GM18951 (cell line): ENCODE data around the gene APBB2.

Source experiments
- POLR2A ChIP-seq: IDR thresholded peaks from 4 replicates; pipeline ENCODE4 v1.6.1; 2011; ENCODE audit warnings: mild to moderate bottlenecking; ENCODE audit not compliant: insufficient read length, insufficient read depth; ENCODE audit errors: extremely low read depth
- in situ Hi-C: fragments of 300-500 bp; cut with MboI; formaldehyde crosslinking; loops from one replicate; pipeline ENCODE4 v1.12.0; 2022; ENCODE audit warnings: low sequenced_read_pairs, mixed read lengths, inconsistent platforms; ENCODE audit not compliant: unreplicated experiment

Gene APBB2

GRCh38 chr4:40888933-40889332 is 325.4 kb downstream of the APBB2 start:
- no peak for TF ChIP-seq POLR2A
- in situ Hi-C loops = no loop called here

- no peak for TF ChIP-seq POLR2A
Measured at GRCh38 chr4:40887764-40888131, 326.6 kb downstream of the APBB2 start.

GRCh38 chr4:40886931-40887763 is 327.2 kb downstream of the APBB2 start:
- TF ChIP-seq POLR2A = no peak
- in situ Hi-C loops = no loop called here

More at GRCh38 chr4:40887764-40888131, 326.6 kb downstream of the APBB2 start:
- in situ Hi-C loops = no loop called here

DNA sequence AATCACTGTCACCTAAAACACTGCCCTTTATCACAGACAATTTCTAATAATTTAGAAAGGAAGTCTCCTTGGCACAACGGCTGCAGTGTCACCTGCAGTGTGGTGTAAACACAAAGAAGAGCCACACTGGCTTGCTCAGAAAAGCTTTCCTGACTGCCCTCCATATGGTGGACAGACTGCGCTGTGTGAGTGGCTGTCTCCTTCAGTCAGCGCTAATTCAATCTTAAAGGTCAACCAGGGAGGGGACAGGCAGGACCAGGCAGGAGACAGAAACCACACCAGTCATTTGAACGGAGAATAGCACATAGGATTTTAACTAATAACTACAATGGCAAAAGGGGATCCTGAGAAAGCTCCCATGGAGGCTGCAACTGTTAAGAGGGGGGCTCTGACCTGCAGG is 332.5 kb downstream of the APBB2 start:
- no peak for TF ChIP-seq POLR2A
- in situ Hi-C loops = no loop called here

DNA sequence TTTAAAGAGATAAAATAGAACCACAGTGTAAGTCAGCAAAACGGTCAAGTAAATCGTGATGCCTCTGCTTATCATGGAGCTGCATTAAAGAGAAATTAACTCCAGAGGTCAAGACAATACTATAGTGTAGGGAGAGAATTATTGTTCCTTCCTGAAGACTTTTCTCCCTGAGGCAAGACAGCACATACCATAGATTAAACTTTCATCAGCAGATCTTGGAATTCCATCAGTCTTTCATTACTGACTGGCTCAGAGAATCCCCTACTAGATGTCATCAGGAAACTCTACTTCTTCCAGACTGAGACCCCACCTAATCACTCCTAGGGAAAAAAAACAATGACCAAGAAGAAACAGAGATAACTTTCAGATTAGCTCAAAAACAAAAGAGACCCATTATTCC is 333.2 kb downstream of the APBB2 start:
- TF ChIP-seq POLR2A = no peak
- in situ Hi-C loops = no loop called here

- no peak for TF ChIP-seq POLR2A
- in situ Hi-C loops = no loop called here
Measured at GRCh38 chr4:40878548-40879055, 335.7 kb downstream of the APBB2 start.

- no peak for TF ChIP-seq POLR2A
- in situ Hi-C loops = no loop called here
Measured at GRCh38 chr4:40877081-40877480, 337.3 kb downstream of the APBB2 start.

DNA sequence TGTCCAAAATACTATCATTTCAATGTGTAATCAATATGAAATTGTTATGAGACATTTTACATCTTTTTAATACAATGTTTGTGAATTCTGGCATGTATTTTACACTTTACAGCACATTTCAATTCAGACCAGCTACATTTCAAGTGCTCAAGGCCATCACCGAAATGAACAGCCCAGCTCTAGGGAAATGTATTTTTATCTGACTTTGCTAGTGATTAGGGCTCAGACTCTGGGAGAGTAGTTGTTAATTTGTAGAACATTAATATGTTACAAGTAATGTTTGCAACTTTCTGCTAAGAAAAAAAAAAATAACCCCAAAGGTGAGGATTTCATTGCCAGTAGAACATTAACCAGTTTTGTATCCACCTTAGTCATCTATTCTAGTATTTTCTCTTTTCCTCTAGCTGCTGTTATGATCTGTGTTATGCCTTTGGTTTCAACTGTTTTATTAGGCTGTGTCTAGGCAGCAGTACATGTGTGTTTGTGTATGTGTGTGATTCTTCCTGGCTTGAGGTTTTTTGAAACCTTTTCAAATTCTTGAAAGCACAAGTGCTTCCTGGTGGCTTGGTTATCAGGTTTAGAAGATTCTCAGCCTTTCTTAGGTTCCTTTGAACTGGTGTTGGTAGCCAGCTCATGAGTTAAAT is 338.7 kb downstream of the APBB2 start:
- no peak for TF ChIP-seq POLR2A
- in situ Hi-C loops = no loop called here

DNA sequence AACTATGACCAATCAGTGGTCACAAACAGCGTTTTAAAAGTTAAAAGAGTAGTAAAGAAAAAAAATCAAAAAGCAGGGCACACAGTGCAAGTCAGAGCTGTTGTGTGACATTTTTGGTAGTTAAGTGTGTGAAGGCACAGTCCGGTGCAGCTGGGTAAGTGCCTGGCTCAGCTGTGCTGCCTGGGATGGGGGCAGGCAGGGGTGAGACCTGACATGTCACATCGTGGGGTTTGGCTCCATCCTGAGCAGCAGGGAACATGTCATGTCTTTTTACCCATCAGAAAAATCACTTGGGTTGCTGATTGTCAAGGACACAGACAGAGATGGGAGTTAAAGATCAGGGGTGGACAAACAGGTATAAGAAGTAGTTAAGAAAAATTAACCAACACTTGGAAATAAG is 339.4 kb downstream of the APBB2 start:
- TF ChIP-seq POLR2A = no peak
- in situ Hi-C loops = no loop called here

DNA sequence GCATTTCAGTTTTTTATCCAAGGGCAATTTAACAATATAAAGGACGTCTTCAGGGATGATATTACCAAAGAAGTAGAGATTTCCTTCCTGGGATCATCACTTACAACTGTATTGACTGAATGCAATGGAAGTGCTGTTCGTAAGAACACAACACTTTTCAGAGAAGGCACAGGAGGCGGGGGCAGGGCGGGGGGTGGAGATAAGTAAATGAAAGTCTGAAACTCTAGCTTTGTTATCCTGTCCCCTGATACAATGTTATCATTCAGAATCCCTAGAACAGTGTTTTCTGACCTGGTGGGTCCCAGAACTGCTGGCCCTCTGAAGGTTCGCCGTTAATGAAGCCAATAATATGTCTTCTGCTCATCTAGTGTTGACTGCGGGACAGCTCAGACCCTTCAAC is 340.0 kb downstream of the APBB2 start:
- TF ChIP-seq POLR2A = no peak
- in situ Hi-C loops = no loop called here

DNA sequence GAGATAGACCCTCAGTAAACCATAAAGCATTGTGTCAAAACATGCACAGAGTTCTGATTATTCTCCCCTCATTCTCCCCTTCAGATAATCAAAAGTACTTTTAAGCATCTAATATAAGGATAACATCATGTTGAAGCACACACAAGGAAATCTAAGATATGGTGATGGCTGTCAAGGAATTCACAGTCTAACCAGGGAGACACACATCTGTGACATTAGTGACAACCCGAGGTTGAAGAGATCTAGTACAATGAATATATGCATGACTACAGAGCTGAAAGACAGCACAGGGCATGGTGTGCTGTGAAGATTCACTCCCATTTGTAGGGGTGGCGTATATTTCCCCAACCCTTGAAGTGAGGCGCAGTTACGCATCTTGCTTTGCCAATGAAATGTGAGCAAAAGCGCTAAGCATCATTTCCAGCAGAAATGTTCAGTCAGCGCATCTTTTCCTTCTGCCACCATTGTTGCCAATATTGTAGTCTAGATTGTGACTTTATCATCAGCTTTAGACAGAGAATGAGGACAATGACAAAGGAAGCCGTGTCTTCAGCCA is 342.6 kb downstream of the APBB2 start:
- in situ Hi-C loops = no loop called here
- no peak for TF ChIP-seq POLR2A

DNA sequence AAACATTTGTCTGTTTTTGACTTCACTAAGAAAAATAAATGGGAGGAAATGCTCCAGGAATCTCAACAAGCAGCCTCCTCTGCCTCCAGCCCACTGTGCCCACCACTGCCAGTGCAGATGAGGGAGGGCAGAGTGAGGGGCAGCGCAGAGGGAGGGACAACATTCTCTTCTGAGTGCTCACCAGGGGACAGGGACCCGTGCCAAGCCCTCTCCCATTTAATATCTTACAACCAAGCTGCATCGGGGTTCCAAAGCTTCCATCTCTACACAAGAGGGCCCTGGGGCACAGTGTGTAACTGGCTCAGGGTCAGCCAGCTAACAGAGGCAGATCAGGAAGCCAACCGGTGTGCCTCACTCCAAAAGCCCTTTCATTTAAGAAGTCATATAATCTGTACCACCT is 344.2 kb downstream of the APBB2 start:
- no peak for TF ChIP-seq POLR2A

DNA sequence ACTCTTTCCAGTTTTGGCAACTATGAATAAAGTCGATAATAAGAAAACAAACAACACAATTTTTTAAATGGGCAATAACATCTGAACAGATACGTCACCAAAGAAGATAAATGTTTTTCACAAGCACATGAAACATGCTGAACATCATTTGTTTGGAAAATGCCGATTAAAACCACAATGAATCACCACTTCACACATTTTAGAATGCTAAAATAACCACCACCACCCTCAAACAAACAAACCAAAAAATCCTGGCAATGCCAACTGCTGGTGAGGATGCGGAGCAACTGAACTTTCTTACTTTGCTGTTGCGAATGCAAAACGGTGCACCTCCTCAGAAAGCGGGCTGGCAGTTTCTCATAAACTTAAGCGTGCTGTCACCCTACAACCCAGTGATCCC is 348.6 kb downstream of the APBB2 start:
- in situ Hi-C loops = no loop called here

More for the DNA sequence above, 344.2 kb downstream of the APBB2 start:
- in situ Hi-C loops = no loop called here

DNA sequence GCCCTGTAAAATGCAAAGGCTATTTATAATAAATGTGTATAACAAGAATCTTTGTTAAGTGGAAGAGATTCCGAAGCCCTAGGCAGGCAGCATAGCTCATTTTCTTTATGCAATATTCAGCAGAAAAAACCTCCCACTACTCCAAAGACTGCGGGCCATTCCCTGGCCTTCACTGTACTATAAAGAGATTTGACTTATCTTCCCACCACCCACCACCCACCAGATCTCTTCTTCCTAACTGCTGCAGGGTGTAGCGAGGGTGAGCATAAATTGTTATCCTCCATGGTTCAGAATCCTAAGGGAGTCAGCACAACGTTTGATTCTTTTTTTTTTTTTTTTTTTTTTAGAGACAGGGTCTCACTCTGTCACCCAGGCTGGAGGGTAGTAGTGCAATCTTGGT is 349.8 kb downstream of the APBB2 start:
- TF ChIP-seq POLR2A = no peak

More for the DNA sequence above, 348.6 kb downstream of the APBB2 start:
- TF ChIP-seq POLR2A = no peak

DNA sequence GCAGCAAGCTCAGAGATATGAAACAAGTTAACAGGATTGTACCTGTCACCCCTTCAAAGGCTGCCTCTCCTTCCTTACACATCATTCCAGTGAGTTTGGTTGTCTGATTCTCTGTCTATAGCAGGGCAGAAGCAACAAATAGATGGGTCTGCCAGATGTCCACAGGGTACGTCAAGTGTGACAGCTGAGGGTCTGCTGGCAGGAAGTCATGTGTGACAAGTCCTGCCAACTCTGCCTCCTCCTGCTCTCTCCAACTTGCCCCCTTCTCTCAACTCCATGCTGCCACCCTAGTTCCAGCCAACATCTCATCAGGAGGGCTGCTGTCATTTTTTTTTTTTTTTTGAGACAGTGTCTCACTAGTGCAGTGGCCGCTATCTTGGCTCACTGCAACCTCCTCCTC is 355.4 kb downstream of the APBB2 start:
- in situ Hi-C loops = no loop called here
- no peak for TF ChIP-seq POLR2A

More for the DNA sequence above, 349.8 kb downstream of the APBB2 start:
- in situ Hi-C loops = no loop called here
